OCI-LY3 (cell line): ENCODE measurements around the gene GRM4.

ENCODE experiments used
- EZH2phosphoT487 ChIP-seq: fragments of 200-600 bp; shearing (Covaris generic); IDR thresholded peaks from 2 replicates; pipeline ENCODE4 v1.6.1; 2018; ENCODE audit warnings: antibody characterized with exemption, mixed run types, low read depth
- TF ChIP-seq, protein P1 (sequence below): fragments of 200-600, 300-600 bp; sonication (generic); IDR thresholded peaks from 2 replicates; pipeline ENCODE4 v1.5.1; 2014; ENCODE audit warnings: antibody characterized with exemption, low read length, low read depth

DNA sequence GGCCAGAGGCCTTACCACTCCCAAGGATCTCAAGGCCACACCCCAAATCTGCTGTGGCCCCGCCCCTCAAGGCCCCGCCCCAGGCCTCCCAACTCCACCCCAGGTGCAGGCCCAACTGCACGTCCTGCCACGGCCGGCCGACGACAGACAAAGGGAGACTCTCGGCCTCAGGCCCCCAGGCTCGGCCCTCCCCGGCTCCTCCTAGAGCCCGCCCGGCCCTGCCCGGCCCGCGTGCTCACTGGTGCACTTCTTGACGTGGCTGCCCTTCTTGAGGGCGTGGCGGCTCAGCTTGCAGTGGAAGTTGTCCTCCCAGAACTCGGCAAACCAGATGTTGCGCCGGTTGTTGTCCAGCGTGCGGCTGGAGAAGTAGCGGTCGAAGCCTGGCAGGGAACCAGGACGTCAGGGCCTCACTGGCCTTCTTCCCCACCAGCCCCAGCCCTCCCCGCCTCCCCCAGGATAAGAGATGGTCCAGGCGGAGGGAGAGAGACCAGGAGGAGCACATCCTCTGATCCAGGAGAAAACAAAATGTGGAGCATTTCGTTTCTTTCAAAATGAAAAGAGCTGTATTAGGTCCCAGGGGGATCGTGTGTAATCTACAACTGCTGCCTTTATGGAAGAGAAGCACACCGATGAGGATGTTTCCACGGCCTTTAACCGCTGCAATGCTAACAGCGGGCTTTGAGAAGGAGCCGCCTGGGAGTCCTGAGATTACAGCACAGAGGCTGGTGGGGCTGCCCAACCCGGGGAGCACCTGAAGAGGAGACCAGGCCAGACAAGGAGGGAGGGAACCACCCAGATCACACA is 89.4 kb downstream of the GRM4 start:
- TF ChIP-seq, protein P1, sequence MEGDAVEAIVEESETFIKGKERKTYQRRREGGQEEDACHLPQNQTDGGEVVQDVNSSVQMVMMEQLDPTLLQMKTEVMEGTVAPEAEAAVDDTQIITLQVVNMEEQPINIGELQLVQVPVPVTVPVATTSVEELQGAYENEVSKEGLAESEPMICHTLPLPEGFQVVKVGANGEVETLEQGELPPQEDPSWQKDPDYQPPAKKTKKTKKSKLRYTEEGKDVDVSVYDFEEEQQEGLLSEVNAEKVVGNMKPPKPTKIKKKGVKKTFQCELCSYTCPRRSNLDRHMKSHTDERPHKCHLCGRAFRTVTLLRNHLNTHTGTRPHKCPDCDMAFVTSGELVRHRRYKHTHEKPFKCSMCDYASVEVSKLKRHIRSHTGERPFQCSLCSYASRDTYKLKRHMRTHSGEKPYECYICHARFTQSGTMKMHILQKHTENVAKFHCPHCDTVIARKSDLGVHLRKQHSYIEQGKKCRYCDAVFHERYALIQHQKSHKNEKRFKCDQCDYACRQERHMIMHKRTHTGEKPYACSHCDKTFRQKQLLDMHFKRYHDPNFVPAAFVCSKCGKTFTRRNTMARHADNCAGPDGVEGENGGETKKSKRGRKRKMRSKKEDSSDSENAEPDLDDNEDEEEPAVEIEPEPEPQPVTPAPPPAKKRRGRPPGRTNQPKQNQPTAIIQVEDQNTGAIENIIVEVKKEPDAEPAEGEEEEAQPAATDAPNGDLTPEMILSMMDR: no peak
- TF ChIP-seq EZH2phosphoT487: no peak
